Left lung (tissue), 10 donors: ENCODE results near the gene POU2F1. TPM values are rescaled to one million over a fixed set of nuclear protein-coding genes. Genes with fewer than 3 reads are reported as not detected.

Source experiments
- ATAC-seq: fragments of 200-7000 bp; cut with Tn5 transposase; one replicate; pipeline ENCODE4 v1.9.1; 2020; ENCODE audit warnings: moderate library complexity
- DNase-seq, 4 donors: peaks; one replicate each; pipeline ENCODE4 v3.0.0-alpha.2; 2013 to 2020
- H3K27ac ChIP-seq, 2 donors: fragments of 200-600 bp; sonication (generic) in 1 of 2; one replicate each; pipeline versions ENCODE4 v1.5.0 to v1.8.0; 2020 to 2021
- H3K27me3 ChIP-seq, 2 donors: fragments of 200-600 bp; sonication (generic) in 1 of 2; one replicate each; pipeline versions ENCODE4 v1.5.0 to v1.8.0; 2020 to 2021
- H3K36me3 ChIP-seq, 2 donors: fragments of 200-600 bp; sonication (generic) in 1 of 2; one replicate each; pipeline versions ENCODE4 v1.5.0 to v1.8.0; 2020 to 2021
- H3K4me1 ChIP-seq, 2 donors: fragments of 200-600 bp; one replicate each; pipeline ENCODE4 v1.8.0; 2021
- H3K4me3 ChIP-seq, 2 donors: fragments of 200-600 bp; sonication (generic) in 1 of 2; one replicate each; pipeline versions ENCODE4 v1.5.0 to v1.8.0; 2020 to 2021; ENCODE audit warnings: mild to moderate bottlenecking in 1 of 2
- H3K9me3 ChIP-seq, 2 donors: fragments of 200-600 bp; sonication (generic) in 1 of 2; one replicate each; pipeline versions ENCODE4 v1.5.0 to v1.8.0; 2020 to 2021
- CTCF ChIP-seq, 2 donors: fragments of 200-600 bp; sonication (generic) in 1 of 2; IDR thresholded peaks; one replicate each; pipeline versions ENCODE4 v1.5.0 to v1.8.0; 2021; ENCODE audit warnings: antibody characterized with exemption in 2 of 2
- intact Hi-C, 2 donors: fragments of 100-400 bp; cut with DNase I; formaldehyde crosslinking; loops; one replicate each; pipeline versions ENCODE4 v1.11.2 to v1.14.2; 2022
- polyA plus RNA-seq, 6 donors: library from polyadenylated mRNA; unstranded; fragments of 120-200 nt; gene quantifications; one replicate each; pipeline ENCODE4 v1.2.1, GENCODE V29; 2013; ENCODE audit not compliant: insufficient read length in 6 of 6
- total RNA-seq, 2 donors: library from RNA; stranded (reverse); fragmentation: NEBNext Ultra II Directional; extraction: Animal tissue kit (Norgen Biotek cat#: 25700); gene quantifications; one replicate each; pipeline ENCODE4 v1.2.1, GENCODE V29; 2021
- donor health status: DM: no; HTN: yes; CAD: no.
- donor health status: DM: no; HTN: no; CAD: no.

Gene POU2F1
- total and polyA plus RNA-seq, 8 donors, result 12.3 to 16.3 (median 15.2) TPM

DNA sequence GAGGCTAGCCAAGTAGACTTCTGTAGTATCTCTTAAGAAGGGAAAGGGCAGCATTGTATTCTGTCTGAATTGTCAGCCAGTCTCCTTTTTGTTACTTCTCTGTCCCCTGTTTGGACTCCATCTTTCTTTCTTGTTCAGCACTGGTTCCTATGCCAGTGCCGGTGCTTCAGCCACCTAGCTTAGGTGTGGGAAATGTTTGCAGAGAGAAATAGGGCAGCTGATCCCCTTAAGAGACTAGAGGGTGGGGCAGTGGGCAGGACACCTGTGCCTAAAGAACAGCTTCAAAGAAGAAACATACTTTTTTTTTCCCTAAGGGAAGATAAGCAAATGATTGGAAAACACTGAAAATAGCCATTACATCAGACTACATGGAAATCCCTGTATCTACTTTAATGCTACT is 113.0 kb downstream of the POU2F1 start:
- DNase-seq, result no peak
- intact Hi-C loops, result no loop called here
- no peak for TF ChIP-seq CTCF (IDR thresholded peaks at IDR 0.05)
- Histone ChIP-seq H3K36me3 (peaks cover 0 to 14% of the 10 kb centered on the region in 2 donors), H3K9me3 (peaks cover 0 to 7% of the 10 kb centered on the region in 2 donors), H3K27ac (no peak overlapping the region), H3K27me3 (no peaks in the 10 kb centered on the region), H3K4me1 (peaks cover 0 to 27% of the 10 kb centered on the region in 2 donors), H3K4me3 (no peak overlapping the region)
- ATAC-seq, result peak; percentile 53

DNA sequence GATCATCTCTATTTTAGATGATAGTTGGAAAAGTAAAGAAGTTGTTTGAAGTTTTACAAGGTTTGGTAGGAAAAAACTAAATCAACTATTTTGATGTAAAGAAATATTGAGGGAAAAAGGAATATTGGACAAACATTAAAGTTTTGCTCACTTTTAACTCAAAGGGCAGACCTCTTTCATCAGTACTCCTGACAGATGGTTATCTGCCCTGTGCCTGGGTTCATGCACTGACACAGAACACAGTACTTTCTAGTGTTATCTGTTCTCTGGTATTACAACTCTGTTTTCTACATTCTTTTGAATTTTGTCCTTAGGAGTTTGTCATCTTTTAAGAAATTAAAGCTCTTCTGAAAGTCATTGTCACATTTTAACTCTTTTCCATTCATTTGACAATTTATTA is 118.7 kb downstream of the POU2F1 start:
- DNase-seq (no peak), ATAC-seq (no peak)
- TF ChIP-seq CTCF (IDR thresholded peaks at IDR 0.05), result no peak
- H3K4me1 ChIP-seq, result peaks cover 0 to 6% of the 10 kb centered on the region in 2 donors
- no peak overlapping the region for H3K4me3 ChIP-seq
- H3K27me3 ChIP-seq, result no peaks in the 10 kb centered on the region
- H3K9me3 ChIP-seq, result peaks cover 0 to 7% of the 10 kb centered on the region in 2 donors
- intact Hi-C loops, result no loop called here
- H3K36me3 ChIP-seq, result peaks cover 0 to 14% of the 10 kb centered on the region in 2 donors
- H3K27ac ChIP-seq, result no peak overlapping the region

GRCh38 chr1:167342846-167343245 is 122.2 kb downstream of the POU2F1 start:
- peak; percentile 94 for ATAC-seq
- intact Hi-C loops, result no loop called here
- H3K4me3 ChIP-seq, result no peak overlapping the region
- no peak for TF ChIP-seq CTCF (IDR thresholded peaks at IDR 0.05)
- H3K4me1 ChIP-seq, result peaks cover 0 to 6% of the 10 kb centered on the region in 2 donors
- peaks cover 0 to 7% of the 10 kb centered on the region in 2 donors for H3K36me3 ChIP-seq
- H3K27me3 ChIP-seq, result no peaks in the 10 kb centered on the region
- peak in 1 of 4 donors; percentile 8 for DNase-seq
- no peaks in the 10 kb centered on the region for H3K9me3 ChIP-seq
- H3K27ac ChIP-seq, result no peak overlapping the region

- ATAC-seq (no peak), DNase-seq (no peak)
- H3K4me1 ChIP-seq, result peaks cover 0 to 6% of the 10 kb centered on the region in 2 donors
- H3K36me3 ChIP-seq, result no peaks in the 10 kb centered on the region
- H3K9me3 ChIP-seq, result no peaks in the 10 kb centered on the region
- TF ChIP-seq CTCF (IDR thresholded peaks at IDR 0.05), result no peak
- no peak overlapping the region for H3K4me3 ChIP-seq
- intact Hi-C loops, result no loop called here
- no peak overlapping the region for H3K27ac ChIP-seq
- H3K27me3 ChIP-seq, result no peaks in the 10 kb centered on the region
Measured at GRCh38 chr1:167344112-167344511, 123.4 kb downstream of the POU2F1 start.

- ATAC-seq (no peak), DNase-seq (no peak)
- Histone ChIP-seq H3K27me3 (no peaks in the 10 kb centered on the region), H3K4me1 (peaks cover 0 to 6% of the 10 kb centered on the region in 2 donors), H3K27ac (no peak overlapping the region), H3K36me3 (no peaks in the 10 kb centered on the region), H3K4me3 (no peak overlapping the region), H3K9me3 (no peaks in the 10 kb centered on the region)
- intact Hi-C loops, result no loop called here
- no peak for TF ChIP-seq CTCF (IDR thresholded peaks at IDR 0.05)
Measured at GRCh38 chr1:167344615-167345385, 124.1 kb downstream of the POU2F1 start.
